ENCODE results near the gene CCSER1.
"Not testable (repeated sequence)": the region's sequence is repeated elsewhere in the genome, so short reads cannot be mapped to it uniquely, and the experiment has no call there.

CCSER1 gene

DNA sequence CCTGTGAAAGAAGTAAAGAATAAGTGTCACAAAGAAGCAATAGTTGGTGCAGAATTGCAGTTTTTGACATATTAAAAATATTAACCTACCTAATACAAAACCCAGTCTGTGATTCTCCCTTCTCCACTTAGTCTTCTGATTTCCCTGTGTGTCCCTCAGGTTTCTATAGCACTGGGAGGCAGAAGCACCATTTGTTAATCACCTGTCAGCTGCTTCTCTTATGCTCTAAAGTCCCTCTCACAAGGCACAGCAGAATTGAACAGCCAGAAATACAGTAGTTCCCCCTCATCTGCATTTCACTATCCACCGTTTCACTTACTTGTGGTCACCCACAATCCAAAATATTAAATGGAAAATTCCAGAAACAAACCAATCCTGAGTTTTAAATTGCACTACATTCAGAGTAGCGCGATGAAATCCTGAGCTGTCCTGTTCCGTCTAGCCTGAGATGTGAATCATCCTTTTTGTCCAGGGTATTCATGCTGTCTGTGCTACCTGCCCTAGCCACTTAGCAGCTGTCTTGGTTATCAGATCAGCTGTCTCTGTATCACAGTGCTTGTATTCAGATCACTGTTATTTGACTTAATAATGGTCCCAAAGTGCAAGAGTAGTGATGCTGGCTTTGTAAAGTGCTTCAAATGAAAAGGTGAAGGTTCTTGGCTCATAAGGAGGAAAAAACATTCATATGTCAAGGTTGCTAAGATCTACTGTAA lies 1192.5 kb downstream of the CCSER1 start:
- DNase-seq = no peak

DNA sequence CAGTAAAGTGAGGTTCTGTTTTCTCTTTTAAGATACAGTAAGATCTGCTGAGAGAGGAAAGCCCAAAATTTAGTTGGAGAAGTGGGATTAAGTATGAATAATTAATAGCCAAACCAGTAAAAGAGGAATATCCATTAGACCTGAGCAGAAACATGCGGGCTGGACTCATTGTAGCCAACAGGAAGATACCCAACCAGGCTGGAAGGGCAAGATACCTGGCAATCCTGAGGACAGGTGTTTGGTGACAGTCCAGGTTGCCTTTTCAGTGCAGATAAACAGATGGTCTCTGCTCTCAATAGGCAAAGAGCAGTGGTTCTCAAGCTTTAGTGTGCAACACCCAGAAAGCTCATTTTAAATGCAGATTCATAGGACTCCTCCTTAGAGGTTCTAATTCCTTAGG lies 1195.8 kb downstream of the CCSER1 start:
- no peak for DNase-seq

DNA sequence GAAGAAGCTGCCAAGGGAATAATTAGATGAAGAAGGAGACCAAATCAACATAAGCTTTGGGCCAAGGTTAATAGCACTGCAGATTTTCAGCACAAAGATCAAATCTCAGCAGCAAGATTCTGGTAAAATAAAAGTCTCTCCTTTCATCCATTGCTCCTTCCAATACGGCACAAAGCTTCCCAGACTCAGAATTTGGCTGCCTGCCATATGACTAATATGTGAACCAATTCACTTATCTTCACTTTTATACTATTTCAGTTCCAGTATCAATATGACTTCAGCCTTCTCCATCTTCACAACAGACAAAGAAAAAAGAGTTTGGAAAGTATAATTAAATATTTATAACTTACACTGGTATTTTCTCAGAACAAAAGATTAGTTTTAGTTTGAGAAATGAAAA lies 1198.3 kb downstream of the CCSER1 start:
- no peak for DNase-seq

DNA sequence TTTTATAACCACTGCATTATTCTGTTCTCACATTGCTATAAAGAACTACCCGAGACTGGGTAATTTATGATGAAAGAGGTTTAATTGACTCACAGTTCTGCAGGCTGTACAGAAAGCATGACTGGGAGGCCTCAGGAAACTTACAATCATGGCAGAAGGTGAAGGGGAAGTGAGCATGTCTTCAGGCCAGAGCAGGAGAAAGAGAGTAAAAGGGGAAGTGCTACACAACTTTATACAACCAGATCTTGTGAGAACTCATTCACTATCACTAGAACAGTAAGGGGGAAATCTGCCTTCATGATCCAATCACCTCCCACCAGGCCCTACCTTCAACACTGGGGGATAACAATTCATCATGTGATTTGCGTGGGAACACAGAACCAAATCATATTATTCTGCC lies 1199.0 kb downstream of the CCSER1 start:
- not testable (repeated sequence) for DNase-seq

DNA sequence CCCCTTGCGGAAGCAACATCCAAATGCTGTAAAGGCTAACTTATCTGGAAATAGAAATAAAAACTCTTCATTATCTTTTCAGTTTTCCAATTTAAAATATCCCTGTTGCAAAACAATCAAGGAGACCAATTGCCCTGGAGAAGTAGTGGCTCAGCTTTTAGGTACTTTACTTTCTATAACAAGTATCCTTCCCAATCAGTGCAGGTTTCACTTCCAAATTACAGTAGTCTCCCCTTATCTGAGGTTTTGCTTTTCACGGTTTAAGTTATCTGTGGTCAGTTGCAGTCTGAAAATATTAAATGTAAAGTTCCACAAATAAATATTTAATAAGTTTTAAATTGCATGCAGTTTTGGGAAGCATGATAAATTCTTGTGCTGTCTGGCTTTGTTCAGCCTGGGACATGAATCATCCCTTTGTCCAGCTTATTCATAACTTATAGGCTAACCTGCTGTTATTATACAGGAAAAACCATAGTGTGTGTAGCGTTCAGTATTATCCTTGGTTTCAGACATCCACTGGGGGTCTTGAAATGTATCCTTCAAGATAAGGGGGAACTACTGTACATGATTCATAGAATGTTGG lies 1203.5 kb downstream of the CCSER1 start:
- DNase-seq = no peak

DNA sequence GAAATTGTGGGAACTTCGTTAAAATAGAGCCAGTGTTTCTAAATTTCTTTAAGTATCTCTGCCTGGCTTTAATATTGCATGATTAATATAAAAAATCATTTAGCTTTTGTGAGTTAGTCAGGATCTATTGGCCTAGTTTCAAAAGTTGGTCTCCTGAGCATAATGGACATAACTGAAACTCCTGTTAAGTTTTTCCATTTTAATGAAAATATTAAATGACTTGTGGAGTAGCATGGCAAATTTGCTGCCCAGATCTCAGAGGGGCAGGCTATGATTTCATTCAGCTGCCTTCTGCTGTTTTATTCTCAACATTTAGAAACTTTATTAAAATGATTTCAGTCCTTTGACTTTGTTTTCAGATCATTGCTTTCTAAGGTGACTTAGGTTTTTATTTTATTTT lies 1213.6 kb downstream of the CCSER1 start:
- no peak for DNase-seq

DNA sequence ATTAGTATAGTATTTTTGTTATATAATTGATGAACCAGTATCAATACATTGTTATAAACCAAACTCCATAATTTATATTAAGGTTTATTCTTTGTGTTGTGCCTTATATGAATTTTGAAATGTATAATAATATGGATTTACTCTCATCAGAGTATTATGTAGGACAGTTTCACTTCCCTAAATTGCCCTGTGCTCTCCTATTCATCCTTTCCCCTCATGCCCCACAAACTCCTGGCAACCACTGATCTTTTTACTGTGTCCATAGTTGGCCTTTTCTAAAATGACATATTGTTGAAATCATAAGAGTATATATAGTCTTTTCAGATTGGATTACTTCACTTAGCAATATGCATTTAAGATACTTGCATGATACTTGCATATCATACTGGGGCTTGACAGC lies 1218.4 kb downstream of the CCSER1 start:
- DNase-seq = no peak

DNA sequence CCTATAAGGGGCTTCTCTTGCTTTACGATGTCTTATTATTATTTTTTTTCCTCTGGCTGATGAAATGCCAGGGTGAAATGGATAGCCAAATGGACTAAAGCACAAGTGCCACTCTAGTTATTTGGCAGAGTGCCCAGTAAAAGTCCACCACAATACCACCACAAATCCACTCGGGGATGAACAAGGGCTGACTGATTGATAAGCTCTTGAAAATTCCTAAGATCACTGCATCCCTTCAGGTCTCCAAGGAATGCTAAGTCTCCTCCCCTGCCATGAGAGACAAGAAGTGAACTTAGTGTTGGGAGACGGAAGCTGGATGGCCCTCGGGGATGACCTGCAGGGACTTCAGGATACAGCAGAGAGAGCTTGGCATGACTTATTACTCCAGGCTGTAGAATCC lies 1229.3 kb downstream of the CCSER1 start:
- DNase-seq = not testable (repeated sequence)

DNA sequence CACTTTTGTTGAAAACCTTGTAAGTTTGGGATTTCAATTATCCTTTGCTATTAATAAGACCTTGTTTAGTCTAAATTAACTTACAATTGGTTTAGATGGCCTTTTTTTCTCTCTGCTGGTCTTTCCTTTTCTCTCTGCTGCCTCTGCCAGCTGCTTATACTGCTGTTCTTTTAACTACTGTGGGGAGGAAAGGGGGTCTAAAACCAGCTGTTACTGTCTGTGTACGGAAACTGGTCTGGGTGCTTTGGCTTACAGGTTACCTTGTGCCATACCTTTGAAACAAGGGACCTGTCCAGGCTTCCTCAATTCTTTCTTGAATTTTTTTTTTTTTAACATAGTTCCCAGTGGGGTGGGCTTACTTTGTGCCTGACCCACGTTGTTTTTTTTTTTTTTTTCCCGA lies 1230.8 kb downstream of the CCSER1 start:
- DNase-seq = not testable (repeated sequence)

DNA sequence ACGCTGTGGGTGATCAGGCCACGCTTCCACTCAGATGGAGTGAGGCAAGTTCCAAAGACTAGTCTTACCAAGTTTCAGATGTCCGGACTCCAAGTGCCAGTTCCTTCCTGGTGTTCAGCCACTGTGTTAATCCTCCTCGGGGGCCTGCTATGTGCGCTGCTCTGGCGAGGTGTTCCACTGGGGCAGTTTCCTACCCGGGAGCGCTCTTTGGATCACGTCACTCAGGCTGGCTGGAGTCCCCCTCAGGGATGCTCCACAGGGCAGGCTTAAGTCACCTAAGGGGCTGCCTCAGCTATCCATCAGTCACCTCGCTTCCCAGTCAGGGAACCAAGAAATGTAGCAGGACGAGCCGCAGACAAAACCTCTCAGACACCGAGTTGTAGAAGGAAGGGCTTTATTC lies 1231.4 kb downstream of the CCSER1 start:
- DNase-seq = not testable (repeated sequence)

DNA sequence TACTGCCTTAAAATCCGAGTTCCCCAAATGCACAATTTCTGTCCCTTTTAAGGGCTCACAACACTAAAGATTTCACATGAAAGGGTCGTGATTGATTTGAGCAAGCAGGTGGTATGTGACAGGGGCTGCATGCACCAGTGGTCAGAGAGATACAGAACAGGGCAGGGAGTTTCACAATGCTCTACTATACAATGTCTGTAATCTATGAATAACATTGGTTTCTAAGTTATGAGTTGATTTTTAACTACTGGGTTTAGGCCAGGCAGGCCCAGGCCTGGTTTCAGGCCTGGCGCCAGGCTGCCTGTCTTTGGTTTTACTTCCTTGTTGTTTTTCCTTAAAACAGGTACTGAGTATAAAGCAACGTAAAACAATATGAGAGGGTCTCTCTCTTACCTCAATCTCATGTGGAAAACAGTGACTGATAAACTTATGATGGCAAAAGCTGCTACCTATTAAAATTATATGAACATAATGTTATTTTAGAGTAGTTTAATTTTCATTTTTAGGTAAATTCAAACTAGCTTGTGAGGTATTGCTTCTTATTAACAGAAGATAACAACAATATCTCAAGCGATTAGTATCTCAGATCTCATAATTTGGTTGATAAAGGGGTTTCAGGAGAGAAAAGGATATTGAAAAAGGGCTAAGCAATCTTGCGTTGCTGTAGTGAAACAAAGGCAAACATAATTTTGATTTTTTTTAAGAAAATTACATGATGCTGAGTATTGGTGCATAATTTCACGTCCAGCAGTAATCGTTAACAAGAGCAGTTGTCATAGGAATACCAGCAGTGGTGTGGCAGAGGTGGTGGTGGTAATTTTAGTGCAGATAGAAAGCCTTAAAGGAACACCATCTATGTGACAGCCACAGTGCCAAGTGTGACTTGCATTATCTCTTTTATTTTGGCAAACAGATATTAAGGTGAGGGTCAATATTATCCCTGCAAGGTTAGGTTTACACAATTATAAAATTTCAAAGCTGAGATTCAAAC lies 1232.1 kb downstream of the CCSER1 start:
- no peak for DNase-seq

DNA sequence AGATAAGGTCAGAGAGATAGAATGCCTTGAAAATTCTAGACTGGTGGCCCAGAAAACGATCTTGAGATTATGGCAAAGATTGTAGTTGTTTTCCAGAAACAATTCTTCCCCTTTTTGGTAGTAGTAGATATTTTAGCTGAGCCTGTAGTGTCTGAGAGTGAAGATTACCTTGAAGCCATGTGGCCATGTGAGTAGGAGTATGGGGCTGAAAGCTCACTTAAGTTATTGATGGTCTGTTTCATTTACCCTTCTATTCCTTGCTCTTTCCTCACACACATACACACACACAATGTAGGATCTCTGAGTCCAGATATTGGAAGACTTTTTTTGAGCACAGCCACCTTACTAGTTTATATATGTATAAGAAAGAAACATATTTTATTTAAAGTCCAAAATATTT lies 1234.9 kb downstream of the CCSER1 start:
- DNase-seq = no peak

DNA sequence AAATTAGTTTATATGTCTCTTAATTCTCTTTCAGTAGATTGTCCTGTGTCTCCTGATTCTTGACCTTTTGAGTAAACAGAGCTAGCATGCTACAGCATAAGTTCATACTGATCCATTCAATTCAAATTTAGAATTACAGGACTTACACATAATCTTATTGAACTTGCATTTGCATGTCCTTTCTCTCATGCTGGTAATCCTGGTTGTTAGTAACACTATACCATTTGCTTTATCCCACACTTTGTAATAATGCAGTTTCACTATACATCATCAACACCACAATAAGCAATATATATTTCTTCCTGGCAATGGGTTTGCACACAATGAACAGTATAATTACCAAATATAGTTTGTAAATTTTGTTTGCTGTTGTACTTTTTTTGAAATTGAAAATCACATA lies 1239.4 kb downstream of the CCSER1 start:
- no peak for DNase-seq

DNA sequence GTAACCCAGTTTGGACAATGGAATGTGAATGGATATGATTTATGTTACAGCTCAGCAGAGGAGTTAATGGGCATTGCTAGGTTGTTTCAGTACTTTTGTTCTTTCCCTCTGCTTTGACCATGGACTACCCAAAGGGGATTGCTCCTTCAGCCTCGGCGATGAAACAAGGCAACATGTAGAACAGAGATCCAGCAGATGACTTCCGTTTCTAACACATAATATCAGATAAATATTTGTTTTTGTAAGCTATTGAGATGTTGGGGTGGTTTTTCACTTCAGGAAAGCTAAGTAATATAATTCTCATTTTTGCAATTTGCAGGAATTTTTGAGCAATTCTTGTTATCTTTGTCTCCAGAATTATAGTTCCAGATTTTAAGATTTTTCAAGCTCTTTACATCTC lies 1241.9 kb downstream of the CCSER1 start:
- no peak for DNase-seq

DNA sequence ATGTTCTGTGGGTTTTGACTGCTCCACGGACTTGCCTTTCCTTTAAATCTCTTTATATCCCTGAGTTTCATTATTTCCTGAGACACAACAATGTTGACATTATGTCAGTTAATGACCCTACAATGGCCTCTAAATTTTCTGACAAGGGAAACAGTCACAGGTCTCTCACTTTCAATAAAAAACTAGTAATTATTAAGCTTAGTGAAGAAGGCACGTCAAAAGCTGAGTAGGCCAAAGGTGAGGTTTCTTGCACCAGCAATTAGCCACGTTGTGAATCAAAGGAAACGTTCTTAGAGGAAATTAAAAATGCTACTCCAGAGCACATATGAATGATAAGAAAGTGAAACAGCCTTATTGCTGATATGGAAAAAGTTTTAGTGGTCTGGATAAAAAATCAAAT lies 1246.4 kb downstream of the CCSER1 start:
- no peak for DNase-seq

DNA sequence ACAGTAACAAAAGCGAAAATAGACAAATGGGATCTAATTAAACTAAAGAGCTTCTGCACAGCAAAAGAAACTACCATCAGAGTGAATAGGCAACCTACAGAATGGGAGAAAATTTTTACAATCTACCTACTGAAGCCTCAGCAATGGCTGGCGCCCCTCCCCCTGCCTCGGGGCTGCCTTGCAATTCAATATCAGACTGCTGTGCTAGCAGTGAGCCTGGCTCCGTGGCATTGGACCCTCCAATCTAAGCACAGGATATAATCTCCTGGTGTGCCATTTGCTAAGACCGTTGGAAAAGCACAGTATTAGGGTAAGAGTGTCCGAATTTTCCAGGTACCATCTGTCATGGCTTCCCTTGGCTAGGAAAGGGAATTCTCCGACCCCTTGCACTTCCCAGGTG lies 1278.2 kb downstream of the CCSER1 start:
- not testable (repeated sequence) for DNase-seq

DNA sequence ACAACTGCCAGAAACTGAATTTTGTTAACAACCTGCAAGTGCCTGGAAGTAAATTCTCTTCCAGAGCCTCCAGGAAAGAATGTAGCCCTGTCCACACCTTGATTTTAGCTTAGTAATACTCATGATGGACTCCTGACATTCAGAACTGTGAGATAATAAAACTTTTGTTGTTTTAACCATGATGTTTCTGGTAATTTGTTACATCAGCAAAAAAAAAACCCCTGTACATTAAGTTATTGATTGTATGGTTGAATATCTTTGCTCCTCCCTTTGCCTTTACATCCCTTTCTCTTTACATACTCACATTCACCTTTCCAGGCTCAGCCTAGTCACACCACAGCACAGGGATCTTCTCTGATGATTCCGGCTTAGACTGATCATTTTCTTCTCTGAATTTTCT lies 1294.8 kb downstream of the CCSER1 start:
- DNase-seq = no peak

DNA sequence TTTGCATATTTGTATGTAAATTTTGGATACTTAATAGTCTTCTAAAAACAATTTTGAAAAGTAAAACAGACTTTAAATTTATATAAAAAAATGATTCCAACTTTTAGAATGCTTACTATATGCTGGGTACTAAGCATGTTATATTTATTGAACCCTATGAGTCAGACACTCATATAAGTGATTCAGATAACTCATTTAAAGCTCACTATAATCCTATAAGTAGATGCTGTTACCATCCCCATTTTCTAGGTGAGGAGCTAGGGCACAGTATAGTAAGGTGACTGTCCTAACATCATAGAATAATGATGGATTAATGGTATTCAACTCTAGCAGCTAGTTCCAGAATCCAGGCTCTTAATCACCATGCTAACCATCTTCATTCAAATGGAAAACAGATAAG lies 1299.5 kb downstream of the CCSER1 start:
- DNase-seq = no peak

DNA sequence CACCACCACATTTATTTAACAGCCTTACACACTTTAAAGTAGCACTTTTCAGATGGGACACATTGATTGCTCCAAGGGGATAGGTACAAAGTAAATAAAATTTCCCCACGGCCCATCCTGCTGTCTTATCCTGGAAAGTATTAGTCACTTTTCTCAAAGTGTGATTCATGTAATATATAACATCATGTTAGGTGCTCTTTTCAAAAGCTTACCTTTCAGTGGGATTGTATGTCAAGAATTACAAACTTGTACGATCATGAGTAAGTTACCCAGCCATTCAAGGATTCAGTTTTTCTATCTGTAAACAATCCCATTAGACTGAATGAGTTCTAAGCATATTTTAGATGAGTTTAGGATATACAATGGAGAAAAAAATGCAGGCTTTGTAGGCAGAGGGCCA lies 1300.0 kb downstream of the CCSER1 start:
- no peak for DNase-seq

DNA sequence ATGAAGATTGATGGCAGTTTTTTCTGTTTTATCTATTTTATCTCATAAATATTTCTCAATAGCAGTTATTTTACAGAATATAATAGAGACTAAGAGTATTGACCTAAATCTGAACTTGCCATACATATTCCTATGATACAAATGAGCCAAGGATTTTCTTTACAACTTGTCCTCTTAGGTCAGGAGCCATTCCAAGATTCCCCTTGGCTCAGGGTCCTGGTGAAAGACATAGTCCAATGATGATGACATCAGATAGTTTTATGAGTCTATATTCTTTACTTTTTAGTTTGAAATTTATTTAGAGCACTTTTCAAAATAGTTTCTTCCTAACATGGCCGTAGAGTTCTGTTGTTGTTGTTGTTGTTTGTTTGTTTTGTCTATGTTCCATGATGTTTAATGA lies 1307.4 kb downstream of the CCSER1 start:
- DNase-seq = no peak

DNA sequence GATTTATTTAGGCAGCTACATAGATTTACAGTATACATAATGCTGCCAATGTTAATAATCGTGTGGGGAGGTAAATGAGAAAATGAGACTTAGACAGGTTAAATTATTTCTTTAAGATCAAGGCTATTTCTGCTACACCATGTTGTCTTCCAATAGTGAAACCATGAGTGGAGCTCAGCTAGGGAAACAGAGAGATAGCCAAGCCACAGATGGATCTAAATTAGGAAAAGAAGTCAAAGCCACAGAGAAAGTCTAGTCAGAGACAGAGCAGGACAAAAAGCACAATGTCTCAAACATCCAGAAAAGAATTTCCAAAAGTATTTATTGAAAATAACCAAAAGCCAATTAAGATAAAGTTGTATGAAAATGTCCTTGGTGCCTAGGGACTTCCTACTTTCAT lies 1309.4 kb downstream of the CCSER1 start:
- DNase-seq = no peak

DNA sequence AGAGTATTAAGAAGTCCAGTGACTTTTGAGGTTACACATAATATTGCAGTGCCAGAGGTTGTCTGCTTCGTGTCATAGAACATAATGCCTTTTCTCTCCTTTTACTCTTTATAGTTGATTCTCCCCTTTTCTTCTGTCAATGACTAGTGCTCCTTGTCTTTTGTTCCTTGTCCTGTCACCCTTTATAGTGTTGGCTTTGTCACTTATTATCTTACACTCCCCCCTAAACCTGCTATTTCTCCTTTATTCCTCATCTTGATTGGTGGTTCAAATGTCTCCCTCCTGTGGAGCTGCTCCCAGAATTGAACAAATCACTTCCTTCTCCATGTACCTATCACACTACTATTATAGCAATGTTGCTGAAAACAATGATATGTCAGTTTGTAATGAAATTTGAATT lies 1320.0 kb downstream of the CCSER1 start:
- no peak for DNase-seq

DNA sequence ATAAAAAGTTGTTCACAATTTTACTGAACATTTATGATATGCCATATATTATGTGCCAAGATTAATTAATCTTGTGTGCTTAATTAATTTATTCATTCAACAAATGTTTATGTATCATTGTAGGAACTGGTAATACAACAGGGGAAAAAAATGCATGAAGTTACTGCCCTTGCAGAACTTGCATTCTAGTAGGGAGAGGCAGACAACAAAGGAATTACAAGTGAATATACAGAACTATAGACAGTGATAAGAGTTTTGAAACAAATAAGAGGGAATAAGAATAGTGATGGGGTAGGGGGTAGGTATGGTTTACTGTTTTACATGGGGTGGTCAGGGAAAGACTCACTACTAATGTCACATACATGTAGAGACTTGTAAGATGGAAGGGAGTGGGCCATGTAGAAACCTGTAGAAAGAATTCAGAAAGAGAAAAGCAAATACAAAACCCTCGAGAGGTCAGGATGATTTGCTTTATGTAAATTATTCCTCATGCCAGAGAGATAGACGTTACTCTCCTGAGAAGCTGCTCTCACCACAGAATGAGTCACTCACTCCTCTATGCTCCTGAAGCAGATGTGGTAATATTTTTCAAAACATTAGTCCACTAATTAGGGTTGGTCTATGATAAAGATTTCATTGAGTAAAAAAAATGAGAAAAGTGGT lies 1321.6 kb downstream of the CCSER1 start:
- DNase-seq = no peak
